Loucy (cell line): ENCODE results near the gene NEK7.

Experiments
- H2AFZ ChIP-seq: fragments of 200-600 bp; sonication (generic); 2 replicates; pipeline ENCODE4 v1.6.0; 2016; ENCODE audit warnings: antibody characterized with exemption, mild to moderate bottlenecking, low read length, moderate library complexity
- H3F3A ChIP-seq: fragments of 200-600 bp; 2 replicates; pipeline ENCODE4 v1.6.0; 2016; ENCODE audit warnings: antibody characterized with exemption, low read depth, mild to moderate bottlenecking
- H3K27me3 ChIP-seq: fragments of 200-600 bp; sonication (generic); 2 replicates; pipeline ENCODE4 v1.6.1; 2014; ENCODE audit warnings: low read length, mild to moderate bottlenecking; ENCODE audit not compliant: insufficient read depth, poor library complexity, severe bottlenecking
- H3K36me3 ChIP-seq: fragments of 200-600 bp; sonication (generic); 2 replicates; pipeline ENCODE4 v1.6.1; 2016; ENCODE audit warnings: low read length; ENCODE audit not compliant: insufficient read depth
- H3K4me1 ChIP-seq: fragments of 200-600 bp; sonication (generic); 2 replicates; pipeline ENCODE4 v1.5.1; 2014; ENCODE audit warnings: low read length, mild to moderate bottlenecking; ENCODE audit not compliant: insufficient read depth, poor library complexity, severe bottlenecking
- H3K4me2 ChIP-seq: fragments of 200-600 bp; sonication (generic); 2 replicates; pipeline ENCODE4 v1.6.0; 2014; ENCODE audit warnings: antibody characterized with exemption, low read length, low read depth, mild to moderate bottlenecking; ENCODE audit not compliant: poor library complexity, severe bottlenecking
- H3K4me3 ChIP-seq: fragments of 200-600 bp; sonication (generic); 2 replicates; pipeline ENCODE4 v1.5.1; 2014; ENCODE audit warnings: low read length, mild to moderate bottlenecking, mixed read lengths; ENCODE audit not compliant: poor library complexity, severe bottlenecking
- H3K79me2 ChIP-seq: fragments of 200-600 bp; sonication (generic); 2 replicates; pipeline ENCODE4 v1.6.1; 2014; ENCODE audit warnings: low read length; ENCODE audit not compliant: insufficient read depth
- H3K9ac ChIP-seq: fragments of 200-600 bp; sonication (generic); 2 replicates; pipeline ENCODE4 v1.6.0; 2014; ENCODE audit warnings: mild to moderate bottlenecking, low read depth, low read length, moderate library complexity; ENCODE audit not compliant: poor library complexity, severe bottlenecking
- H3K9me2 ChIP-seq: fragments of 200-600 bp; sonication (generic); replicated peaks from 2 replicates; pipeline ENCODE4 v1.6.1; 2016; ENCODE audit warnings: low read depth, low read length, mixed read lengths
- H3K9me3 ChIP-seq: fragments of 200-600 bp; sonication (generic); 2 replicates; pipeline ENCODE4 v1.6.1; 2014; ENCODE audit warnings: mild to moderate bottlenecking, antibody characterized with exemption, low read length, low read depth; ENCODE audit not compliant: insufficient read depth
- H4K20me1 ChIP-seq: fragments of 200-600 bp; sonication (generic); 2 replicates; pipeline ENCODE4 v1.6.0; 2014; ENCODE audit warnings: antibody characterized with exemption, low read length, mild to moderate bottlenecking; ENCODE audit not compliant: insufficient read depth, poor library complexity, severe bottlenecking
- EZH2phosphoT487 ChIP-seq: fragments of 200-600 bp; IDR thresholded peaks from 2 replicates; pipeline ENCODE4 v1.6.1; 2018; ENCODE audit warnings: antibody characterized with exemption, mild to moderate bottlenecking, moderate library complexity, borderline replicate concordance
- TF ChIP-seq, protein P1 (sequence below): fragments of 200-600 bp; sonication (generic); conservative IDR thresholded peaks from 2 replicates; pipeline ENCODE4 v1.5.1; 2014; ENCODE audit warnings: mild to moderate bottlenecking, antibody characterized with exemption, low read length

NEK7 gene

DNA sequence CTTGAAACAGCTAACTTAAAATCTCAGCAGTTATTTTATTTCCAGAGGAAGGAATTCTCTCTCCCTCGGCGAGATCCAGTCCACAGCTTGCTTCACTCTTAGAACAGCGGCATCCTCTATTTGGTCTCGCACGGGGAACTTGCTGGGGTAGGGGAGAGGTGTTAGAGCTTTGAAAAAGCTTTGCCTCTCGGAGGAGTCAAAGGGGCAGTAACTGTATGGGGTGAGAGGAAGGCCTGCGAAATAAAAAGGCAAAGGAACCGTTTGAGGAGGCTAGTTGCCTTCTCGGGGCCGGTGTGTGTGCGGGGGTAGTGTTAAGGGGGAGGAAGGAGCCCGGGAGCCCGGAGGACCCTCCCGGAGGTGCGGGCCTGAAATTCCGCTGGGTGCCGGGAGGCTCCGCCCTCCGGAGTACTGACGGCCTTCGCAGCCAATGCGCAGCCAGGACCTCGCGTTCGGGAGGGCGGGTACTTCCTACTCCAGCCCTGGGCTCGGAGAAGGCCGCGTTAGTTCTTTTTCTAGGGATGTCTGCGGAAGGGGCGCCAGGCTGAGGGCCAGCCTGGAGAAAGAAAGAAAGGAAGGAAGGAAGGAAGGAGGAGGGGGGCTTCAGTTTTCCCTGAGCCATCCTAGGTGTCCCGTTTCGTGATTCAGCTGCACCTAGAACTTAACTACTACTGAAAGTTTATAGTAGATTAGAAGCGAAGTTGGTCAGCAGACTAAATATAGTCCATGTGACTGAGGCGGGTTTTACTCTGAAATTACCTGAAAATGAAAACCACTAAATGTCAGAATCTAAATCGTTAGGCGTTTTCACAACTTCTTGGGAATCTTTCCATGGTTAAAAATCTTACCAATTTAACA, 2.2 kb downstream of the NEK7 start:
- Histone ChIP-seq H3K9me2 (no peaks in the 10 kb centered on the region), H3K36me3 (no peaks in the 10 kb centered on the region), H3F3A (no peaks in the 10 kb centered on the region), H3K4me2 (peak overlapping the region; percentile 96), H3K27me3 (no peaks in the 10 kb centered on the region), H2AFZ (peak overlapping the region; percentile 84), H3K9me3 (no peaks in the 10 kb centered on the region), H4K20me1 (peaks cover 49% of the 10 kb centered on the region), H3K79me2 (peaks cover 76% of the 10 kb centered on the region), H3K9ac (peak overlapping the region; percentile 85), H3K4me3 (peak overlapping the region; percentile 91), H3K4me1 (peaks cover 54% of the 10 kb centered on the region)
- TF ChIP-seq, protein P1, sequence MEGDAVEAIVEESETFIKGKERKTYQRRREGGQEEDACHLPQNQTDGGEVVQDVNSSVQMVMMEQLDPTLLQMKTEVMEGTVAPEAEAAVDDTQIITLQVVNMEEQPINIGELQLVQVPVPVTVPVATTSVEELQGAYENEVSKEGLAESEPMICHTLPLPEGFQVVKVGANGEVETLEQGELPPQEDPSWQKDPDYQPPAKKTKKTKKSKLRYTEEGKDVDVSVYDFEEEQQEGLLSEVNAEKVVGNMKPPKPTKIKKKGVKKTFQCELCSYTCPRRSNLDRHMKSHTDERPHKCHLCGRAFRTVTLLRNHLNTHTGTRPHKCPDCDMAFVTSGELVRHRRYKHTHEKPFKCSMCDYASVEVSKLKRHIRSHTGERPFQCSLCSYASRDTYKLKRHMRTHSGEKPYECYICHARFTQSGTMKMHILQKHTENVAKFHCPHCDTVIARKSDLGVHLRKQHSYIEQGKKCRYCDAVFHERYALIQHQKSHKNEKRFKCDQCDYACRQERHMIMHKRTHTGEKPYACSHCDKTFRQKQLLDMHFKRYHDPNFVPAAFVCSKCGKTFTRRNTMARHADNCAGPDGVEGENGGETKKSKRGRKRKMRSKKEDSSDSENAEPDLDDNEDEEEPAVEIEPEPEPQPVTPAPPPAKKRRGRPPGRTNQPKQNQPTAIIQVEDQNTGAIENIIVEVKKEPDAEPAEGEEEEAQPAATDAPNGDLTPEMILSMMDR: no peak
- no peak for TF ChIP-seq EZH2phosphoT487

DNA sequence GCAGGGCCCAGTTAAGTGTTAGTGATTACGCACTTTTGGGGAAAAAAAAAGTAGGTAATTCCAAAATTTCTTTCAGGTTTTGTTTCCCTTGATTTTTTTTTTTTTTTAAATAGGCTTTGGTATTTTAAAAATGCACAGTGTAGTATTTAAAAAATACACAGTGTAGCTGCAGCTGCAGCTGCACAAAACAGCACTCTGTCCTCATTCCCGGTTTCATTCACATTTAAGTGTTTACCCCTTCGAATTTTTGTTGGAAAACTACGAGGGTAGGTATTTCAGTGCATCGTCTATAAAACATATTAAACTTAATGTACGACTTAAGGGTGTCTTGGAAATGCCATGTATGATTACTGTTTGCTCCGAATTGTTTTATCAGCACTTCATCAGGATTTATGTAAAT, 3.4 kb downstream of the NEK7 start:
- no peaks in the 10 kb centered on the region for H3K27me3 ChIP-seq
- H3K36me3 ChIP-seq: no peaks in the 10 kb centered on the region
- H3K4me1 ChIP-seq: peaks cover 65% of the 10 kb centered on the region
- H3F3A ChIP-seq: no peaks in the 10 kb centered on the region
- TF ChIP-seq, protein P1: no peak
- TF ChIP-seq EZH2phosphoT487: no peak
- no peaks in the 10 kb centered on the region for H3K9me2 ChIP-seq
- H3K4me2 ChIP-seq: peak overlapping the region; percentile 96
- H3K9me3 ChIP-seq: no peaks in the 10 kb centered on the region
- peaks cover 57% of the 10 kb centered on the region for H4K20me1 ChIP-seq
- peak overlapping the region; percentile 91 for H3K4me3 ChIP-seq
- H3K79me2 ChIP-seq: peaks cover 89% of the 10 kb centered on the region
- H3K9ac ChIP-seq: peak overlapping the region; percentile 85
- H2AFZ ChIP-seq: no peak overlapping the region

DNA sequence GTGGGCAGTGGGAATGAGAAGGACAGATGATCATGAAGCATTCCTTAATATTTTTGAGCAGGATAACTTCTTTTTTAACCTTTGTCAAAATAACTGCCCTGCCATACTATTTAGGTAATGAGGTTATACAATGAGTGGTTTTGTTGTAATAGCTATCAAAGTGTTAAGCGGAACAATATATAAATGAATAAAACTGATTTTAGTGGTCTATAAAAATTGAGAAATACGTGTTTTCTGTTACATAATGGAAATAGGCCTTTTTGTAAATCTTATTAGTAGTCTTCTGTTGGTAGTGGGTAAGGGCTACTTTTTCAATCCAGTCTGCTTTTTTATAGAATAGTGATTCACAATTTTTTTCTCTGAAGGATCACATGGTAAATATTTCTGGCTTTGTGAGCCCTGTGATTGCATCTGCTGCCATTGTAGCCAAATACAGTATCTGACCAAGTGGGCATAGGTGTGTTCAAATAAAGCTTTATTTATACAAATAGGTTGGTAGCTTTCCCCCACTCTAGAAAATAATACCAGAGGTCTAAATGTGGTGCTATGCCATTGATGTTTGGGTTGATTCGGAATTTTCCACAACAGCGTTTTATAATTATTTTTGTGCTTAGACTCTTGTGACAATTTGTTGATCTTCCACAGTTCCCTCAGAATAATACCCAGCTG, 4.3 kb downstream of the NEK7 start:
- H3K4me1 ChIP-seq: peaks cover 70% of the 10 kb centered on the region
- H3K4me3 ChIP-seq: peak overlapping the region; percentile 91
- H3K27me3 ChIP-seq: no peaks in the 10 kb centered on the region
- no peaks in the 10 kb centered on the region for H3K9me2 ChIP-seq
- TF ChIP-seq EZH2phosphoT487: no peak
- TF ChIP-seq, protein P1: no peak
- peak overlapping the region; percentile 85 for H3K9ac ChIP-seq
- no peaks in the 10 kb centered on the region for H3K9me3 ChIP-seq
- H3F3A ChIP-seq: no peaks in the 10 kb centered on the region
- H3K4me2 ChIP-seq: peak overlapping the region; percentile 96
- no peak overlapping the region for H2AFZ ChIP-seq
- no peaks in the 10 kb centered on the region for H3K36me3 ChIP-seq
- H3K79me2 ChIP-seq: peaks cover 97% of the 10 kb centered on the region
- peaks cover 65% of the 10 kb centered on the region for H4K20me1 ChIP-seq
